Measurements from ENCODE around the gene PCDHGA7.
"Not testable (repeated sequence)": the region's sequence is repeated elsewhere in the genome, so short reads cannot be mapped to it uniquely, and the experiment has no call there.

Gene PCDHGA7

GRCh38 chr5:141366016-141366896 lies 16.3 kb upstream of the PCDHGA7 start:
- DNase-seq, result no peak

- no peak for DNase-seq
Observed at GRCh38 chr5:141369994-141370848, 12.3 kb upstream of the PCDHGA7 start, which contains the start of gene PCDHGB3. TSS of gene PCDHGB3 (plus strand) at chr5:141370242. CDS start at chr5:141370395, 153 bp downstream.

- no peak for DNase-seq
Observed at GRCh38 chr5:141371572-141372475, 10.7 kb upstream of the PCDHGA7 start.

GRCh38 chr5:141373673-141374317 lies 8.7 kb upstream of the PCDHGA7 start, which contains the start of gene PCDHGA6:
TSS of gene PCDHGA6 (plus strand) at chr5:141373891. CDS start at chr5:141374084, 193 bp downstream.
- DNase-seq, result no peak

GRCh38 chr5:141374627-141375026 lies 7.9 kb upstream of the PCDHGA7 start:
- no peak for DNase-seq

- DNase-seq, result not testable (repeated sequence)
Observed at GRCh38 chr5:141375444-141376155, 6.9 kb upstream of the PCDHGA7 start.

GRCh38 chr5:141383345-141383744 lies 803 bp downstream of the PCDHGA7 start:
- no peak for DNase-seq

GRCh38 chr5:141384471-141385267 lies 2.1 kb downstream of the PCDHGA7 start:
- DNase-seq, result no peak

GRCh38 chr5:141387557-141388311 lies 5.2 kb downstream of the PCDHGA7 start, which contains the start of gene PCDHGB4:
TSS of gene PCDHGB4 (plus strand) at chr5:141387698. CDS start at chr5:141387885, 187 bp downstream.
- not testable (repeated sequence) for DNase-seq

GRCh38 chr5:141388661-141389060 lies 6.1 kb downstream of the PCDHGA7 start:
- DNase-seq, result no peak

- no peak for DNase-seq
Observed at GRCh38 chr5:141389153-141390042, 6.9 kb downstream of the PCDHGA7 start.

- no peak for DNase-seq
Observed at GRCh38 chr5:141392429-141393198, 10.1 kb downstream of the PCDHGA7 start, which contains the start of gene PCDHGA8. TSS of gene PCDHGA8 (plus strand) at chr5:141392633. CDS start at chr5:141392814, 181 bp downstream.

GRCh38 chr5:141393267-141393666 lies 10.7 kb downstream of the PCDHGA7 start:
- DNase-seq, result no peak

GRCh38 chr5:141394401-141395187 lies 12.1 kb downstream of the PCDHGA7 start:
- DNase-seq, result not testable (repeated sequence)

- not testable (repeated sequence) for DNase-seq
Observed at GRCh38 chr5:141397756-141398551, 15.4 kb downstream of the PCDHGA7 start, which contains the start of gene PCDHGB5. TSS of gene PCDHGB5 (plus strand) at chr5:141397947. CDS start at chr5:141398128, 181 bp downstream.

Measured in effector CD4-positive, alpha-beta T cell (primary cell).